Fibroblast of villous mesenchyme (primary cell): ENCODE results near the gene PDE5A. TPM values are rescaled to one million over a fixed set of nuclear protein-coding genes. Genes with fewer than 3 reads are reported as not detected.

Source experiments
- DNase-seq: peaks from one replicate; pipeline ENCODE4 v3.0.0-alpha.2; 2010; ENCODE audit warnings: low read depth
- H3K4me3 ChIP-seq: 2 replicates; pipeline ENCODE4 v1.5.1; 2011; ENCODE audit warnings: low read depth, mild to moderate bottlenecking, low read length
- total RNA-seq: library from RNA; depleted of rRNA; stranded (reverse); fragments of >200 nt; gene quantifications from 2 replicates; pipeline ENCODE4 v1.2.3, GENCODE V29; 2012
- TF ChIP-seq, protein P1 (sequence below): IDR thresholded peaks from 2 replicates; pipeline ENCODE4 v1.5.1; 2012; ENCODE audit warnings: low read depth, mild to moderate bottlenecking, low read length; ENCODE audit not compliant: insufficient read depth

The PDE5A gene
- total RNA-seq, 1 donor = 162 TPM

DNA sequence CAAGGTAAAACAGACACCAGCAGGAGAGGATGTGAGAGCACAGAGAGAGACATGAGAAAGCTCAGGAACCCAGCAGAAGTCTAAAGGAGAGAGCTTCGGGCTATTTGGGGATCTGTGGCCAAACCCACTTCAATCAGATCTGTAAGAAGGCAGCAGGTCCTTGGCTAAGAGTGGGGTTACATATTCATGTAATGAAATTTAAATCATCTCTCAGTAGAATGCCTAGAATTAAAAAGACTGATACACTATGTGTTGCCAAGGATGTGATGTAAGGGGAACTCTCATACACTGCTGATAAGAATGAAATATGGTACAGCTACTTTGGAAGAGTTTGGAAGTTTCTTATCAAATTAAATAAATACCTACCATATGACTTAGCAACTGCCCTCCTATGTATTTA, 35.8 kb downstream of the PDE5A start:
- DNase-seq = no peak
- TF ChIP-seq, protein P1, sequence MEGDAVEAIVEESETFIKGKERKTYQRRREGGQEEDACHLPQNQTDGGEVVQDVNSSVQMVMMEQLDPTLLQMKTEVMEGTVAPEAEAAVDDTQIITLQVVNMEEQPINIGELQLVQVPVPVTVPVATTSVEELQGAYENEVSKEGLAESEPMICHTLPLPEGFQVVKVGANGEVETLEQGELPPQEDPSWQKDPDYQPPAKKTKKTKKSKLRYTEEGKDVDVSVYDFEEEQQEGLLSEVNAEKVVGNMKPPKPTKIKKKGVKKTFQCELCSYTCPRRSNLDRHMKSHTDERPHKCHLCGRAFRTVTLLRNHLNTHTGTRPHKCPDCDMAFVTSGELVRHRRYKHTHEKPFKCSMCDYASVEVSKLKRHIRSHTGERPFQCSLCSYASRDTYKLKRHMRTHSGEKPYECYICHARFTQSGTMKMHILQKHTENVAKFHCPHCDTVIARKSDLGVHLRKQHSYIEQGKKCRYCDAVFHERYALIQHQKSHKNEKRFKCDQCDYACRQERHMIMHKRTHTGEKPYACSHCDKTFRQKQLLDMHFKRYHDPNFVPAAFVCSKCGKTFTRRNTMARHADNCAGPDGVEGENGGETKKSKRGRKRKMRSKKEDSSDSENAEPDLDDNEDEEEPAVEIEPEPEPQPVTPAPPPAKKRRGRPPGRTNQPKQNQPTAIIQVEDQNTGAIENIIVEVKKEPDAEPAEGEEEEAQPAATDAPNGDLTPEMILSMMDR = no peak
- no peak overlapping the region for H3K4me3 ChIP-seq

DNA sequence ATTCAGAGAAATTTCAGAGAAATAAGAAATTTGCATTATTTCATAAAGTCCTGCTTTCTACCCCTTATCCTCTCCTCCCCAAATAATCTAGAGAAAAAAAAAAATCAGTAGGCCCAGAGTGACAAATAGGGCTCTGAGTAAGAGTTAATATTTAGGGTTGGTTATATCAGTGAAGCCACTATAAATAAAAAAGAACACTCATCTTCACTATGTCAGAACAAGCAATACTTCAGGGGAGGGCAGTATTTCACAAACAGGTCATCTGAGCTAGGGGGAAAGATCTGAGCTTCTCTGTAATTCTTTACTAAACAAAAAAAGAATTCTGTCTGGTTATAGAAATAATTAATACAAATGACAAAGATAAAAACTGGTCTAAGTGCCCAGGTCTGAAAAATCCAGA, 39.4 kb downstream of the PDE5A start:
- DNase-seq = peak; percentile 49
- H3K4me3 ChIP-seq = no peak overlapping the region
- TF ChIP-seq, protein P1 = no peak

DNA sequence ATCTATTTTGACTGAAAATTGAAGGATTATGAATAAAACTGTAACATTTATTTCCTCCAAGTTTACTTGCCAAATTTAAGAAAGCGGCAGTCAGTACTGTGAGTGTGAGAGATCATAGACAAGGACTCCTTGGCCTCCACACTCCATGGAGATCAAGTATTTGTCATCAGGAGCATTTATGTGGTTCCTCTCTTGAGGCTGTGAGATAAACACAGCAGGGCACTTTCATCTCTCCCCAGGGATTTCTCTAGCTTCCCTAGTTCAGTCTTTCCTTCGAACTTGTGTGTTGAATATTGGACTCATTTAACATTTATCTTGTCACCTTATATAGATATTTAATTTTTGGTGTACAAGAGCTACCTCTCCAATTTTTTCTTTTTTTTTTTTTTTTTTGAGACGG, 40.8 kb downstream of the PDE5A start:
- TF ChIP-seq, protein P1 = no peak
- no peak for DNase-seq
- no peak overlapping the region for H3K4me3 ChIP-seq

DNA sequence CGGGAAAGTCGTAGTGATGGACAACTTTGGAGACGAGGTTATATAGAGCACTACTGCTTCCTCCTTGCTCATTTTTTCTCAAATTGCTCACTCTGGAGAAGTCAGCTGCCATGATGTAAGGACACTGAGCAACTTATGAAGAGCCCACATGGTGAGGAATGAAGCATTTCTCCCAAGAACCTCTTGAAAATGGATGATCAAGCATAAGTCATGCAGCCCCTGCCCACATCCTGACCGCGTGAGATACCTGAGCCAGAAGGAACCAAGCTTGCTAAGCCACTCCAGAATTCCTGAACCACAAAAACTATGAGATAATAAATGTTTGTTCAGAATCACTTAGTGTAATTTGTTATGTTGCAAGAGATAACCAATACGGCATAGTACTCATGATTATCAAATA, 42.8 kb downstream of the PDE5A start:
- H3K4me3 ChIP-seq = no peak overlapping the region
- DNase-seq = no peak

DNA sequence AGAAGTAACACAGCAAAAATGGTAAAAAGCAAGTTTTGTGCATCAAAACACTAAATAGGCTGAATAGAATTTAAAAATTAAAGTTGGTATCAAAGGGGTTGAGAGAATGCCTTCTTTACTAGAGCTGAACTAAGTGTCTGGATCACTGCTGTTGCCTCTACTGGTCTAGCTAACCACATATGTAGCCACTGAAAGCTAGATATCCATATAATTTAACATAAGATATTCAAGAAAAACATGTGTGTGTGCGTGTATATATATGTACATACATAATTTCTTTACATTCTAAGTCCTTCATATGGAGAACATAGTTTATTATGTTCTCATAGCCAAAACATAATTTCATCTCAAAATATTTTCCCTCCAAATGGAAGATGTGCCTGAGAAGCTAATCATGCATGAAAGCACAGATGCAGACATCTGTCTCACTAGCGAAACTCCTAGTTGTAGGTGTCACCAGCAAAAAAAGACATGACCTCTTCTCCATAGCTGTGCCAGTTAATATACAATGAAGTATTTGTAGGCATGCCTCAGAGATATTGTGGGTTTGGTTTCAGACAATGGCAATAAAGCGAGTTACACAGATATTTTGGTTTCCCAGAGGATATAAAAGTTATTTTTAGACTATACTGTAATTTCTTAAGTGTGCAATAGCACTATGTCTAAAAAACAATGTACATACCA, 47.3 kb downstream of the PDE5A start:
- no peak for DNase-seq
- TF ChIP-seq, protein P1 = no peak
- H3K4me3 ChIP-seq = no peak overlapping the region

More for the DNA sequence above, 42.8 kb downstream of the PDE5A start:
- TF ChIP-seq, protein P1 = no peak

DNA sequence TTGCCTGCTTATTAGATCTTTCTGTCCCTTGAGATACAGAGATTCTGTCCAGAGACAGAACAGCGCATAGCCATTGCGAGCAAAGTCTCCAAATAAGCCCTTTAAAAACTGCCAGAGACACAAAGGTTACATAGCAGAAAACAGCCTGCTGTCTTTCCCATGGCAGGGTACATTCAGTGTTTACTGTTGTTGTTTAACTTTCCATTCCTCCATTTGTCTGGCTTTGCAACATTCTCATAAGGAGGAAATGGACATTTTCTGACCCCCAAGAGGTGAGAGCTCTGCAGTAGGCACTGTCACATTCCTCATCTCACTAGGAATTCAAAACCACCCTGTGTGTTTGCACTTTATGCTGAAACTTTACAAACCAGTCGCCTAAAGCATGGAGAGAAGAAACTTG, 48.3 kb downstream of the PDE5A start:
- no peak overlapping the region for H3K4me3 ChIP-seq
- TF ChIP-seq, protein P1 = no peak
- DNase-seq = peak; percentile 70

DNA sequence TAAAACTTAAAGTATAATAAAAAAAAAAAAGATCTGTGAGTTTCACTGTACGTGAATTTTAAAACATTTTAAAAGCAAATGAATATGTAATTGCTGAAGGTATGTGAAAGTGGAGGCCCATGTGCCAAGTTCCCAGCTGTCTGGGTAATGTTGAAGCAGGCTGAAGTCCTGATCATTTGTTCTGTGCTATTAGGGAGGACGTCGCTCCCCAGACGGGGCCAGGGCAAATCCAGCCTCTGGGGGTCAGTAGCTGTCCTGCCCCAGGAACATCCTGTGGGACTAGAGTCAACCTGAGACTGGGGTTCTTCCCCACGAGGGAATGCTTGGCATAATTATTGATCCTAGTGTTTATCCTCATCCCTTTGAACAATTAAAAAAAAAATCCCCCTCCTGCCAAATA, 48.8 kb downstream of the PDE5A start:
- no peak for DNase-seq
- TF ChIP-seq, protein P1 = no peak
- no peak overlapping the region for H3K4me3 ChIP-seq
